Measurements from ENCODE around the gene SLC2A10.

The SLC2A10 gene

DNA sequence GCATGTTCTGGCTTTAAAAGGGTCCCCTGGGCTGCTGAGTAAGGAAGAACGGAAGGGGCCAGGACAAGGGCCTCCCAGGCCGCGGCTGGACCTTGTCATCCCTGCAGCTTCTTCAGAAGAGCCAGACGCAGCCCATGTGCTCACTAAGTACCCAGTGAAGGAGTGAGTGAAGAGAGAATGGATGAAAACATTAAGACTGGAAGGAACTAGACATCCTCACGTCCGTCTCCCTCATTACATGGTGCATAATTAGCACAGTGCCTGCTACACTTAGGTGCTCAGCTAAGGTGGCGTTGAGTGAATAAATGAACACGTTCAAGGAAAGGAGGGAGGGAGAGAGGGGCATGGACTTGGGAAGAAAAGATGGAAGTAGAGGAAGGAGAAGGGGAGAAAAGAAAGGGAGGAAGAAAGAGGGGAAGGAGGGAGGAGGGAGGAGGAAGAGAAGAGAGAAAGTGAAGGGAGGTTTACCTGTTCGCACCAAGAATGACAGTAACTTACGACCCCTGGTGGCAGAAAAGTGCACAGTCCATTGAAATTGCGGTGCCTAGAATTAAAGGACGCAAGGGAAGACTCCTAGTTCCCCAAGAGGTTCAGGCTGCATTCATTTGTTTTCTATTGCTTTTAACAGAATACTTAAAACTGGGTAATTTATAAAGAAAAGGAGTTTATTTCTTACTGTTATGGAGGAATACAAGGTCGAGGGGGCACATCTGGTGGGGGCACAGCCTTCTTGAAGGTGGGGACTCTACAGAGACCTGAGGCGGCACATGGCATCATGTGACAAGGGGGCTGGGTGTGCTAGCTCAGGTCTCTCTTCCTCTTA is 28.2 kb upstream of the SLC2A10 start:
- DNase-seq = peak in 8 of 10 donors; percentile 30 to 91 (median 76)
- intact Hi-C loops (cut with DNase I) = loop anchor here (5.0 kb wide), 1 partner anchor 159 kb away; no protein-coding TSS in a partner anchor

DNA sequence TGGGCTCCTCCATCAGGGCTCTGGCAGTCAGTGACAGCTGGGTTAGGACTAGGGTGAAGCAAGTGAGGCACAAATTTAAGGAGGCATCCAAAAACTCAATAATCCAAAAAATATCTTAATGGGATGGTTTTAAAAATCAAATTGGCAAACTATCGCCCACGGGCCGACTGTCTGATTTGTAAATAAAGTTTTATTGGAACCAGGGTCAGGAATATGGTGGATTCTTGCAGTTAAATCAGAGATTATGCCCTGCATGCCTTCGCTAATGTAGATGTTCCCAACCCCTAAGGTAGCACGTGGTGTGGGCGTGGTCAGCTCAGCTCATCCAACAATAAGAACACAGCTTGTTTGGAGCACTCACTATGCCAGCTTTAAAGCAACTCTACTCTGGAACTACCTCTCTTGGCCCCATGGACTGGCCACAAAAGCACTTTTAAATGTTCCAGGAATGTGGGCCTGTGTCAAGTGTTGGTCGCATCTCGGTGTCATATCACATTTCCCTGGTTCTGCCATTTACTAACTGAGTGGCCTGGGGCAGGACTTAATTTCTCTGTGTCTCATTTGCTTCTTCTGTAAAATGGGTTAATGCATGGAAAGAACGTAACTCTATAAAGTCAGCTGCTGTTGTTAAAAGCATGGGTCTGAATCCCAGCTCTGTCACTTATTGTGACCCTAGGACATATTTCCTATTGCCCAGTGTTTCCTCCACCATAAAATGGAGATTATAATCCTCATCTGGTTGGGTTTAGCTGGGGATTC is 27.2 kb upstream of the SLC2A10 start:
- intact Hi-C loops (cut with DNase I) = loop anchor here (2.0 to 5.0 kb wide), 2 partner anchors 123 to 160 kb away; no protein-coding TSS in a partner anchor
- DNase-seq = no peak

DNA sequence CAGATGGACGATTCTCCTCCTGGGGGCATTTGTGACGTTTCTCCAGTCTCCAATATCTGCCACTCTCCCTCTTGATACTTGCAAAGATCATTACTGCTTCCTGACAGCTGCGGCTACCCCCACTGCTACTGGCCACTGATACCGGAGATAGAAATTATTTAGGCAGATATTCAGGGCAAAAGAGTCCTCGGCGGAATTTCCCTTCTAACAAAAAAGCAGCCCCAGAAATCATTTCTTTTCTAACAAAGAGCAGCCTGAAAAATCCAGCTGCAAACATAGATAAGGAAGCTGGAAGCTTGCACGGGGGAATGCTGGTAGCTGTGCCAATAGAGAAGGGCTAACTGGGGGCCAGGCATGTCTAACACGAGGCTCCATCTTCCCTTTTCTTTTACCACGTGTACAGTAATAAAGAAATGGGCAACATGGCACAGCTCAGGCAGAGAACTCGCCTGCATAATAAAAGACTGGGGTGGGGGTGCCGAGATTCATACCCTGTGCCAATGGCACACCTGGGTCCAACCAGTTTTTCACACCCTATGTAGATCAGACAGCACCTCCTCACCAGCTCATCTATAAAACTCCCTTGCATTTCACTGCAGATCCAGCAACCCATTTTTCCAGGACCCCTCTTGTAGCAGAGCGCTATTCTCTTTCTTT is 26.3 kb upstream of the SLC2A10 start:
- no peak for DNase-seq
- intact Hi-C loops (cut with DNase I) = loop anchor here (2.0 to 5.0 kb wide), 2 partner anchors 124 to 161 kb away; no protein-coding TSS in a partner anchor

DNA sequence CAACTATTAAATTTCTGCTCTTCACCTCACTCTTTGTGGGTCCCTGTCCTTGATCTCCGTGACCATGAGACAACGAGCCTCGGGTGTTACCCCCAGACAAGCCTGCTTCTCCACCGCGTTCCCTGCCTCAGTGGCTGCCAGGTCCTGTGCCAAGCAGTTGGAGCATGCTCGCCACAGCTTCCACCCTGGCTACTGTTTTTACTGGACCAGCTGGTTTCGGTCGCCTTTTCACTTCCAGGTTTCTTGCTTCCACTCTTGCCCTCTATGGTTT is 25.8 kb upstream of the SLC2A10 start:
- intact Hi-C loops (cut with DNase I) = loop anchor here (2.0 to 5.0 kb wide), 2 partner anchors 125 to 161 kb away; no protein-coding TSS in a partner anchor
- DNase-seq = no peak

DNA sequence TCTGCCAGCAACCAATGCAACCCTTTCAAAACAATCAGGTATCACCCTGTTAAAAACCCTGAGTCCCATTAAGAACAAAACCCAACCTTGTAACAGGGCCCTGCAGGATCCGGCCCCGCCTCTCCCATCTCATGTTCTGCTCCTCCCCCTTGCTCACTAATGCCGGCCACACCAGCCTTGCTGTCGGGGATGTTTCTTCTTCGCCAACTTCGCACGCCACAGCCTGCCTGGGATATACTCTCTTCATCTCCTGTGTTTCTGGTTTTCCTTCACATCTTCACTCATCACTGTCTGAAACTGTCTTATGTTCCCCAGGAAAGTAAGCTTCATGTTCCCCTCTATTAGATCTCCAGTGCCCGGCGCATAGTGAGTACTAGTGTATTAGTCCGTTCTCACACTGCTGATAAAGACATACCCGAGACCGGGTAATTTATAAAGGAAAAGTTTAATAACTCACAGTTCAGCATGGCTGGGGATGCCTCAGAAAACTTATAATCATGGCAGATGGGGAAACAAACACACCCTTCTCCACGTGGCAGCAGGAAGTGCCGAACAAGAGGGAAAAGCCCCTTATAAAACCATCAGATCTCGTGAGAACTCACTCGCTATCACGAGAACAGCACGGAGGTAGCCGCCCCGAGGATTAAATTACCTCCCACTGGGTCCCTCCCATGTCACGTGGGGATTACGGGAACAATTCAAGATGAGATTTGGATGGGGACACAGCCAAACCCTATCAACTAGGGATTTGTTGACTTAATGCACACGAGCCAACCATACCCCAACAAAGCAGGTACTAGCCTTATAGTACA is 25.3 kb upstream of the SLC2A10 start:
- DNase-seq = peak in 1 of 10 donors; percentile 30
- intact Hi-C loops (cut with DNase I) = loop anchor here (2.0 to 5.0 kb wide), 2 partner anchors 125 to 162 kb away; no protein-coding TSS in a partner anchor

DNA sequence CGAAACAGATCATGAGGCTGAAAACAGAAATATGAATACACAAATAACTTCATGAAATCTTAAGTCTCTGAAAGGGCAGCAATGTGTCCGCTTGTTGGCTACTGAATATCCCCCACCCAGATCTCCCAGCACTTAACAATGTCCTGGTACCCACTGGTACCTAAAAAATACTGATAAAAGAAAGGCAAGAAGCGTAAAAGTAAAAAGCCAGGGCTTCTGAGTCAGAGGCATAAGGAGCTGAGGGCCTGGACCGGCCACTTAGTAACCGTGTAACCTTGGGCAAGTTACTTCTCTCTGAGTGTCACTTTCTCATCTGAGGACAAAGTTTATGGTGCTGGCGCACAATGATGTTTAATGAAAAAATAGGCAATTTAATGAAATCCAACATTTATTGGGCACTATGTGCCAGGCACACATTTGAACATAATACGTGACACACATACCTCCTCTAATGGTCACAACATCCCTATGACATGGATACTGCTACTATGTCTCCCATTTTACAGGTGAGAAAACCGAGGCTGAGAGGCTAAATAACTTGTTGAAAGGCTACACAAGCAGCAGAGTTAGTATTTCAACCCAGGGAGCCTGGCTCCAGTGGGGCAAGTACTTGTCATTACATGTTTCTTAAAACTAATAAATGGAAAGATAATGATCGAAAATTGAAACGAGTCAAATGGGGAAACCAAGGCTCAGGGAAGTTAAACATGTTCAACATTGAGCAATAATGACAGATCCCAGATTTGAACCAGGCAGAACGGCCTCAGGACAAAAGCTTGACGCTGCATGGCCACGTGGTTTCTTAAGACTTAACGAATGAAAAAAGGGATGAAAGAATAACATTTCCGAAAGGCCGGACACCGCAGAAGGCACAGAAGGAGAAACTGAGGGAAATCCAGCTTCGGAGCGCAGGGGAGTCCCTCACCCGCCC is 21.0 kb upstream of the SLC2A10 start:
- DNase-seq = no peak
- intact Hi-C loops (cut with DNase I) = no loop called here

DNA sequence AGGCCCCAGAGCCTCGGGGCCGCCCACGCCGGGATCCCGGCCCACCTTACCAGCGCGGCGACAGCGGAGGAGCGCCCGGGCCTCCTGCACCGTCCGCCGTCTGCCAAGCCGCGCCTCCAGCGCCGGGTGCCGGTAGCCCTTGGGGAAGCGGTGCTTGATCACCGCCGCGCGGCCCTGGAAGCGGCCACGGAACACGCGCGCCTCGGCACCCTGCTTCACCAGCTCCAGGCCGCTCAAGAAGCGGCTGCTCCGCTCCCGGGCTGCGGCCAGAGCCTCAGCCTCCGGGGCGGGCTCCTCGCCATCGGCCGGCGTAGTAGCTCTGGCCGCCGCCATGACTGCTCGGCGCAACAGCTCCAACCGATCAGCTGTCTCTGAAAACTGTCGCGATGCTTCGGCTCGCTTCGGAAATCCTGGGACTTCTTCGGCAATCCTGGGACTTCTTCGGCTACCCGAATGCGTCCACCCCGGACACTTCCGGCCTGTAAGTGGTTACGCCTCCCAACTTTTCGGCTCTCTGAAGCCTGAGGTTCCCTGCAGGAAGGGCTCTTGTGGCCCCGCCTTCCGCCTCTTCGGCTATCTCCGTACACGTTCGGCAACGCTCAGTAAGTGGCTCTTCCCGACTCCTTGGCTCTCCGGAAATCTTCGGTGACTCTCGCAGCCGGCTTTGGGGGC is 20.2 kb upstream of the SLC2A10 start, which contains the start of gene TP53RK:
TSS of gene TP53RK (minus strand) at position 363 of the 672 bp plus-strand sequence. CDS start at position 333, 30 bp downstream.
- intact Hi-C loops (cut with DNase I) = no loop called here
- DNase-seq = peak; percentile 84 to 99 (median 98)

DNA sequence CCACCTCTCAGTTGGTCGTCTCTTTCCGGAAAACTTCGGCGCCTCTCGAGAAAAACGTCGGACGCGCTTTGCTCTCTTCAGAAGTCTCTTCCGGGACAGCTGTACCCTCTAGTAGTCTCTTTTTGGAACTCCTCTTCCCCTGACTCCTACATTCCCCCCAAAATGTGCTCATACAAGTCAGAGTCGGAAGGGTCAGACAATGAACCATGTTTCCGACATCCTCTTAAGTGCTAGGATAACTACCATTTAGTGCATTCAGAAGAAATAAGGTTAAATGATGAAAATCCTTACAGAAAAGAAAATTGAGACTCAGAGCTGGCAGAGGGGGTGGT is 19.7 kb upstream of the SLC2A10 start:
- intact Hi-C loops (cut with DNase I) = no loop called here
- DNase-seq = no peak

DNA sequence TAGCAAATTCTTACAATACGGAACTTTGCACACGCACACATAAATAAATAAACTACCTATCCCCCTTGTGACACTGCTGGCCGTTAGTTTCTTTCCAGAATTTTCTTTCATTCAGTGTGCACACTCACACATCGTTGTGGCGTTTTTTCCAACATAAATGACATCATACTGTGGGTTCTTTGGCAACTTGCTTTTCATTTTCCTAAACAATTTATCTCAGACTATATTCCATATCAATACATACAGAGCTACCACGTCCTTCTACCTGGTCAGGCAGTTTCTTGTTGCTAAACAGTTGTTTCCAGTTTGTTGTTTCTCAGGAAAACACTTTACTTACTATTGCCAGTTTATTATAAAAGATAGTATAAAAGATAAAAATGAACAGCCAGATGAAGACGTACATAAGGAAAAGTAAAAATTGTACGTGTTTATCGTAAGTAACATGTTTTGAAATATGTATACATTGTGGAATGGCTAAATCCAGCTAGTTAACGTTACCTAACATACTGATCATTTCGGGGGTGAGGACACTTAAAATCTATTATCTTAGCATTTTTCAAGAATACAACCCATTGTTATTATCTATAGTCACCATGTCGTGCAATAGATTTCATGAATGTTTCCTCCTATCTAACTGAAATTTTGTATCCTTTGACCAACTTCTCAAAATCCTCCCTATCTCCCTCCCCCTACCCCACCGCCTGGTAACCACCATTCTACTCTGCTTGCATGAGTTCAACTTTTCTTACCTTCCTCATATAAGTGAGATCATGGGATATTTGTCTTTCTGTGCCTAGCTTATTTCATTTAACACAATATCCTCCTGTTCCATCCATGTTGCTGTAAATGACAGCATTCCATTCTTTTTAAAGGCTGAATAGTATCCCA is 19.0 kb upstream of the SLC2A10 start:
- intact Hi-C loops (cut with DNase I) = no loop called here
- DNase-seq = no peak

DNA sequence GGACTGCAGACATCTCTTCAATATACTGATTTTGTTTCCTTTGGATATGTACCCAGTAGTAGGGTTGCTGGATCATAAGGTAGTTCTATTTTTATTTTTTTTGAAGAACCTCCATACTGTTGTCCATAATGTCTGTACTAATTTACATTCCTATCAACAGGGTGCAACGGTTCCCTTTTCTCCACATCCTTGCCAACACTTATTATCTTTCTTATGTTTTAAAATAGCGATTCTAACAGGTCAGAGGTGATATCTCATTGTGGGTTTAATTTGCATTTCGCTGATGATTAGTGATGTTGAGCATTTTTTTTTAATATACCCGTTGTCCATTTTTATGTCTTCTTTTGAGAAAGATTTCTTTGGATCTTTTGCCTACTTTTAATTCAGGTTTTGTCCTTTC is 18.3 kb upstream of the SLC2A10 start:
- intact Hi-C loops (cut with DNase I) = no loop called here
- no peak for DNase-seq

DNA sequence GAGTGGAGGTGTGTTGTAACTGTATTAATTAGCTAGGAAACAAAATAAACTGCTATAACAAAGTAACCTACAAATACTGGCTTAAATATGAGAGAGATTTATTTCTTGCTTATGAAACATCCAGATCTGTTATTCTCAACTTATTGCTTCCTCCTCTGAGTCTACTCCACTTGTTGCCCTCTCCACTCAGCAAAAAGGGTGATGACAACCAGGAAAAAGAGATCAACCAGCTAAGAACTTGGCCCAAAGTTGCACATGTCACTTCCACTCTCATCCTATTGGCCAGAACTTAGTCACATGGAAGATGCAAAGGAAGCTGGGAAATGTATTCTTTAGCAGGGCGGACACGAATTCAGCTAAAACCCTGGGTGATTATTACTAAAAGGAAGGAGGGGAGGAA is 15.0 kb upstream of the SLC2A10 start:
- intact Hi-C loops (cut with DNase I) = no loop called here

DNA sequence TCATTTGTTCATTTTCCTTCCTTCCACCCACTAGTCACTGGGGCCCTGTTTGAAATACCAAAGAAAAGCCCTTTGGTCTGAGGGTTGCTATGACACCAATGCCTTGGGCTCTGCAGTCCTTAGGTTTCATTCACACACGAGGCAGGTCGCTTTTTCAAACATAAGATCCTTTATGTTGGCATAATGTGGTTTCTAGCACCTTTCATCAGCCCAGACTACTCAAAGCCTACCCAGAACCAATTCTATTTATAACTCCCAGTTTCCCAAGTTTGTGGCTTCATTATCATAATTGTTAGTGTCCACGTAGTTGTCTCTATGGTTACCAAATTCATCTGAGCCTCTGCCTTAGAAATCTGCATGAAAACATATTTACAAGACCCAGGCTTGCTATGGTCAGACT is 13.6 kb upstream of the SLC2A10 start:
- intact Hi-C loops (cut with DNase I) = no loop called here
- no peak for DNase-seq

More for the DNA sequence above, 15.0 kb upstream of the SLC2A10 start:
- no peak for DNase-seq

DNA sequence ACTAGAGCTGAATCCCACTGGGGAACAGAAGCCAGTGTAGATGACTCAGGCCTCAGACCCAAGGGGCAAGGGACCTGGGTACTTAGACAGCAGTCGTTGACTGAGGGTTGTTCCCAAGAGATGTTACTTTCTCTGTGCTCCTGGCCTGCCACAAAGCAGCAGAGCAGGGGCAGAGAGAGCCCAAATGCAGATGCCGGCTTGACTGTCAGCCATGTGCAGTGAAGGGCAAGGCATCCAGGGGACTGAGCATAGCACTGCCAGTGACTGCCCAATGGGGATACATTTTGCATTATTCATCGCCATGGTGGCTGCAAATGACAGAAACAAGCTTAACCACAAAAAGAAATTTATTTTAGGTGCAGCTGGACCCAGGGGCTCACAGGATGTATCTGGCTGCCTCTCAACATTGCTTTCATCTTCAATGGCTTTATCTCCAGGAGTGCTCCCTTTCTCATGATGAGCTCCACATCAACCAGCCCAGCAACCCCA is 12.6 kb upstream of the SLC2A10 start:
- no peak for DNase-seq
- intact Hi-C loops (cut with DNase I) = no loop called here

DNA sequence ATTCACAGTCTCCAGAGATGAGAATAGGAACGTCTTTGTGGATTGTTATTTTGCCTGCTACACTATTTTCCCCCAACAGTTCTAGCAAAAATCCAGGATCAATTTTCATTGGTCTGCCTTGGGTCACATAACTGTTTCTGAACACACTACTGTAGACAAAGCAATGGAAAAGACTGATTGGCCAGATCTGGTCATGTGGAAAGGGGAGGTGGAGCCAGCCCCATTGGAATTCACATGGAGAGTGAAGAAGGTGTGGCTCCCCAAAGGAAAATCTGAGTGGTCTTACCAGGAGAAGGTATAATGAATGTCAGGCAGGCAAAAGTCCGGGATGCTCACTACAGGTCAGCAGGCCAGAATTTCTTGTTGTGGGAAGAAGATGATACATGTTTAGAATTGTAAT is 10.7 kb upstream of the SLC2A10 start:
- no peak for DNase-seq
- intact Hi-C loops (cut with DNase I) = no loop called here

DNA sequence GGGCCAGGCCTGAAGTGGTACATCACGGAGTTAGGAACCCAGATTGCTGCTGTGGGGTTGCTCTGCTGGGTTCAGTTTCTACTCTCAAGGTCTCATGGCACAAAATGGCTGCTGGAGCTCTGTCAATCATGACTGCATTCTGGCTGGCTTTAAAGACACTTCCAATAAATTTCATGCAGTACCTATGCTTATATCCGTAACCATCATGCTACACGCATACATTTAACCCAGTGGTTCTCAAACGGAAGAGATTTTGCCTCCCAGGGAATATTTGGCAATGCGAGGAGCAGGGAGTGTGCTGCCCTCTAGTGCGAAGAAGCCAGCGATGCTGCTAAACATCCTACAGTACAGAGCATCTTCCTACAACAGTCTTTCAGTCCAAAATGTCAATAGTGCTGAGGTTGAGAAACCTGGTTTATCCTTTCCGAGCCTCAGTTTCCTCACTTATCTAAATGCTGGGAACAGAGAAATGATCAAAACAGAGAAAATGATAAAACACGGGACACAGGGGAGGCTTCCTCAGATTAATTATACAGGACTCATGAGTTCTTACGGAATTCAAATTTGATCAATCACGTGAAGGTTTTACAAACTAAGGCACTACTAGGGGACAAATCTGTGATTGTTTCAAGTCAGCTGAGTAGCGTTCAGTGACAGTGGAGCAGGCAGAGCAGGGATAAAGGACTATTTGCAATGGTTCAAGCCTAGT is 9.6 kb upstream of the SLC2A10 start:
- intact Hi-C loops (cut with DNase I) = no loop called here
- no peak for DNase-seq

DNA sequence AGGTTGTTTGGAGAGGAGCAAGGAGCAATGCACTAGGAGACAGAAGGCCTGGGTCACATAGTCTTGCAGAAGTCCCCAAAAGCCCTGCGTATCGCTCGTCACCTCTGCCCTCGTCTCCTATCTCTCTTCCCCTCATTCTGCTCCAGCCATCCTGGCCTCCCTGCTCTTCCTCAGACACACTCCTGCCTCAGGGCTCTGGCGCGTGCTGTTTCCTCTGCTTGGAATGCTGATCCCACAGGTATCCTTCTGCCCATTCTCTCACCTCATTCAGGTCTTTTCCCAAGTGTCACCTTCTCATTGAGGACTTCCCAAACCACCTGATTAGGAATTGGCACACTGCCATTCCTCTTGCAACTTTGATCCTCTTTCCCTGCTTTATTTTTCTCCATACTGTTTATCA is 9.0 kb upstream of the SLC2A10 start:
- DNase-seq = no peak
- intact Hi-C loops (cut with DNase I) = no loop called here

DNA sequence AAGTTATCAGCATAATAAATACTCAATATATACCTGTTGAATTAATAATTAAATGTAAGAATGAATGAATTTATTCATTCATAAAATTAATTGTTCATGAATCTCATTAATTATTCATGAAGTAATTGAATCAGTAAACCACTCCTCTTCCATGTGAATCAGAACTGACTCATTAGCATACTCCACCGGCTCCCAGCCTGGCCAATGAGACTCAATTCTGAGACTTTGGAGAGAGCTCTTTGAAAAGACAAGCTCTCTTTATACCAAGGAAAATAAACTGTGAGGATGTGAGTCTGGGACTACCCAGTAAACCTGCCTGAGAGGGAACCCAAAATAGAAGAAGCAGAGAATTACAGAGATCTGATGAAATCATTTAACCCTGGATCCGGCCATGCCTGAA is 8.4 kb upstream of the SLC2A10 start:
- DNase-seq = no peak
- intact Hi-C loops (cut with DNase I) = no loop called here
